AG09319 (cell line): ENCODE data around the gene PSME1.

Experiments used
- DNase-seq: peaks from one replicate; pipeline ENCODE4 v3.0.0-alpha.2; 2010; ENCODE audit warnings: low read depth; ENCODE audit errors: extremely low read depth
- TF ChIP-seq, protein P1 (sequence below): IDR thresholded peaks from 2 replicates; pipeline ENCODE4 v1.5.1; 2011; ENCODE audit warnings: low read depth, mild to moderate bottlenecking, inconsistent platforms, low read length, moderate library complexity

Gene PSME1

GRCh38 chr14:24146978-24147760, 11.2 kb downstream of the PSME1 start, which contains the start of gene RNF31:
RNF31 (plus strand) TSS chr14:24147498; CDS start chr14:24147699, 201 bp downstream.
- DNase-seq = peak; percentile 96
- TF ChIP-seq, protein P1, sequence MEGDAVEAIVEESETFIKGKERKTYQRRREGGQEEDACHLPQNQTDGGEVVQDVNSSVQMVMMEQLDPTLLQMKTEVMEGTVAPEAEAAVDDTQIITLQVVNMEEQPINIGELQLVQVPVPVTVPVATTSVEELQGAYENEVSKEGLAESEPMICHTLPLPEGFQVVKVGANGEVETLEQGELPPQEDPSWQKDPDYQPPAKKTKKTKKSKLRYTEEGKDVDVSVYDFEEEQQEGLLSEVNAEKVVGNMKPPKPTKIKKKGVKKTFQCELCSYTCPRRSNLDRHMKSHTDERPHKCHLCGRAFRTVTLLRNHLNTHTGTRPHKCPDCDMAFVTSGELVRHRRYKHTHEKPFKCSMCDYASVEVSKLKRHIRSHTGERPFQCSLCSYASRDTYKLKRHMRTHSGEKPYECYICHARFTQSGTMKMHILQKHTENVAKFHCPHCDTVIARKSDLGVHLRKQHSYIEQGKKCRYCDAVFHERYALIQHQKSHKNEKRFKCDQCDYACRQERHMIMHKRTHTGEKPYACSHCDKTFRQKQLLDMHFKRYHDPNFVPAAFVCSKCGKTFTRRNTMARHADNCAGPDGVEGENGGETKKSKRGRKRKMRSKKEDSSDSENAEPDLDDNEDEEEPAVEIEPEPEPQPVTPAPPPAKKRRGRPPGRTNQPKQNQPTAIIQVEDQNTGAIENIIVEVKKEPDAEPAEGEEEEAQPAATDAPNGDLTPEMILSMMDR = no peak

- no peak for DNase-seq
- TF ChIP-seq, protein P1 = no peak
Observed at GRCh38 chr14:24147761-24148428, 11.9 kb downstream of the PSME1 start.

DNA sequence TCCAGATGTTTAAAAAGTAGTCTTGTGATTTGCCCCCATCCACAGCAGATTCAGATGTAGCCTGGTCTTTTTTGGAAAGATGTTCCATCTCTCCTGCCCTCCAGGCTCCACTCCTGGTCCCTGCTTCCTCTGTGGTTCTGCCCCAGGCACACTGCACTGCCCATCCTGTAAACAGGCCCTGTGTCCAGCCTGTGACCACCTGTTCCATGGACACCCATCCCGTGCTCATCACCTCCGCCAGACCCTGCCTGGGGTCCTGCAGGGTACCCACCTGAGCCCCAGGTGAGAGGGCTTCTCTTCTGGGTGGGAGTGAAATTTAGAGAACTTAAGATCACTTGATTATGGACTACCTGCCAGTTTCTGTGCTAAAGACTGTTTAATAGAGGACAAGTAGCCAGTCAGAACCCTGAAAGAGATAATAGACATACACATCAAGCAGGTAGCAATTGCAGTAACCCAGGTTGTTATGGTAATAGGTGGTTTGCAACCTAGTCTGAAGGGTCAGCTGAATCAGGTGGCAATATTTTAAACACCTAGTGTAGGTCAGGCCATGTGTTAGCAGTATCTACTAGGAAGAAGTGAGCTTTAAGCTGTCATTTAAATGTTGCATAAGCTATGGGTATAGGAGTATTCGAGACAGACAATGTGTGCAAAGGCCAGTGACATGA, 13.4 kb downstream of the PSME1 start:
- TF ChIP-seq, protein P1 = no peak
- DNase-seq = no peak

DNA sequence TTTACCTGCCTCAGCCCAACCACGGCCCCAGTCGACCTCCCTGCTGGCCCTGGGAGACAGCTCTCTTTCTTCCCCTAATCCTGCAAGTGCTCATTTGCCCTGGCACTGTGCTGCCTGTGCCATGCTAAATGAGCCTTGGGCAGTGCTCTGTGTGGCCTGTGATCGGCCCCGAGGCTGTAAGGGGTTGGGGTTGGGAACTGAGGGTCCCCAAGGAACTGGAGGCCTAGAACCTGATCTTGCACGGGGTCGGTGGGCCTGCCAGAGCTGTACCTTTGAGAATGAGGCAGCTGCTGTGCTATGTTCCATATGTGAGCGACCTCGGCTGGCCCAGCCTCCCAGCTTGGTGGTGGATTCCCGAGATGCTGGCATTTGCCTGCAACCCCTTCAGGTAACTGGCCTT, 14.1 kb downstream of the PSME1 start:
- DNase-seq = no peak
- TF ChIP-seq, protein P1 = no peak

DNA sequence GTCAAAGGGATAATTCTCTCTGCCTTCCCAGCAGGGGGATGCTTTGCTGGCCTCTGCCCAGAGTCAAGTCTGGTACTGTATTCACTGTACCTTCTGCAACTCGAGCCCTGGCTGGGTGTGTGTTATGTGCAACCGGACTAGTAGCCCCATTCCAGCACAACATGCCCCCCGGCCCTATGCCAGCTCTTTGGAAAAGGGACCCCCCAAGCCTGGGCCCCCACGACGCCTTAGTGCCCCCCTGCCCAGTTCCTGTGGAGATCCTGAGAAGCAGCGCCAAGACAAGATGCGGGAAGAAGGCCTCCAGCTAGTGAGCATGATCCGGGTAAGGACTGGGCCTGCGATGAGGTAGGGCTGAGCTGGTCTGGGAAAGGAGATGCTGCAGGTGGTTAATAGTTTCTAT, 14.6 kb downstream of the PSME1 start:
- TF ChIP-seq, protein P1 = no peak
- DNase-seq = no peak

- TF ChIP-seq, protein P1 = no peak
- no peak for DNase-seq
Observed at GRCh38 chr14:24150993-24151392, 15.0 kb downstream of the PSME1 start.
